SK-N-SH treated with all-trans-retinoic acid at 6 μM for 48 hours (cell line): ENCODE data around the gene SEL1L.

Experiments used
- ARNTL ChIP-seq: fragments of 450-650 bp; formaldehyde crosslinking; IDR thresholded peaks from 2 replicates; pipeline ENCODE4 v1.5.0; 2020; ENCODE audit warnings: low read depth, mild to moderate bottlenecking, moderate library complexity, borderline replicate concordance
- GLIS3 ChIP-seq: fragments of 250-450 bp; sonication (Bioruptor Pico); IDR thresholded peaks from 2 replicates; pipeline ENCODE4 v1.5.0; 2020; ENCODE audit warnings: mild to moderate bottlenecking, moderate library complexity
- RARB ChIP-seq: fragments of 250-450 bp; sonication (Bioruptor Pico); IDR thresholded peaks from 2 replicates; pipeline ENCODE4 v1.8.0; 2021; ENCODE audit warnings: mild to moderate bottlenecking, moderate library complexity
- TCF4 ChIP-seq: fragments of 250-450 bp; sonication (Bioruptor Pico); IDR thresholded peaks from 2 replicates; pipeline ENCODE4 v1.8.0; 2021; ENCODE audit warnings: mild to moderate bottlenecking, moderate library complexity, borderline replicate concordance
- ZC3H10 ChIP-seq: fragments of 250-450 bp; sonication (Bioruptor Pico); IDR thresholded peaks from 2 replicates; pipeline ENCODE4 v1.5.1; 2021; ENCODE audit warnings: mild to moderate bottlenecking, moderate library complexity
- ZFP30 ChIP-seq: fragments of 450-650 bp; formaldehyde crosslinking; IDR thresholded peaks from 2 replicates; pipeline ENCODE4 v1.5.0; 2022; ENCODE audit warnings: mild to moderate bottlenecking, moderate library complexity
- ZNF565 ChIP-seq: fragments of 450-650 bp; formaldehyde crosslinking; conservative IDR thresholded peaks from 2 replicates; pipeline ENCODE4 v1.5.0; 2020; ENCODE audit warnings: low read depth, mild to moderate bottlenecking, moderate library complexity

DNA sequence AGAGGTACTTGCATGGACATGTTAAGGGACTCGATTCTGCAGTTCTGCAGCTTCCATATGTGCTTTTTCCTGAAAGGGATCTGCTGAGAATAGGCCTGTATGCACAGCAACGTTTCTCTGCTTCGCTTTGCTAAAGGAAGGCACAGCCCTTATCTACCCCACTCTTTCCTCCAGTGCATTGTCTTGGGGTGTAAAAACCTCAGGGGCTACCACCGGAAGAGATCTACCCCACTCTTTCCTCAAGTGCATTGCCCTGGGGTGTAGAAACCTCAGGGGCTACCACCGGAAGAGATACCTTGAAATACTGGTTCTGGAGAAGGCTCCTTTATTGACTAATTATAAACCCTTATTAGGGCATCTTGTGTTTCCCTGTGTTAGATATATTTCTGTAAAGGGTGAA, 52.9 kb downstream of the SEL1L start:
- no peak for TF ChIP-seq ZC3H10 (CRISPR knock-in tag)
- no peak for TF ChIP-seq RARB (CRISPR knock-in tag)
- no peak for TF ChIP-seq TCF4 (CRISPR knock-in tag)
- no peak for TF ChIP-seq GLIS3 (CRISPR knock-in tag)
- TF ChIP-seq ZNF565 (CRISPR knock-in tag), result no peak
- no peak for TF ChIP-seq ZFP30
- no peak for TF ChIP-seq ARNTL (CRISPR knock-in tag)
